PC-9 (cell line): ENCODE measurements around the gene RAPSN.

Experiments
- EZH2 ChIP-seq: fragments of 200-600 bp; sonication (generic); IDR thresholded peaks from 2 replicates; pipeline ENCODE4 v1.8.0; 2017; ENCODE audit warnings: antibody characterized with exemption, low read depth
- TF ChIP-seq, protein P1 (sequence below): fragments of 200-600 bp; sonication (generic); conservative IDR thresholded peaks from 2 replicates; pipeline ENCODE4 v1.6.1; 2017; ENCODE audit warnings: mixed run types, antibody characterized with exemption, mild to moderate bottlenecking, moderate library complexity

DNA sequence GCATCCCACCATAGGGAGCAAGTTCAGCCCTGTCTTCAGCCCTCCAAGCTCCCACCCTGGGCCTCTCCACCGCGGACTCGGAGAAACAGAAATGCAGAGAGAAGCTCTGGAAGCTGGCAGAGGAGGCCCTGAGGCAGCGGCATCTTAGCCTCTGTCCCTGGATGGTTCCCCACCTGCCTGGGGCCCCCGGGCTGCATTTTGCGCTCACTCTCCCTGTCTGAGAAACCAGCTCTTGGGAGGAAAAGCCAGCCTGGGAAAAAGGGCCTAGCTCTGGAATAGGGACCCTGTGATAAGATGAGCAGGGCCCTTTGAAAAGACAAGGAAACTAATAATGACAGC is 58.5 kb downstream of the RAPSN start:
- TF ChIP-seq, protein P1, sequence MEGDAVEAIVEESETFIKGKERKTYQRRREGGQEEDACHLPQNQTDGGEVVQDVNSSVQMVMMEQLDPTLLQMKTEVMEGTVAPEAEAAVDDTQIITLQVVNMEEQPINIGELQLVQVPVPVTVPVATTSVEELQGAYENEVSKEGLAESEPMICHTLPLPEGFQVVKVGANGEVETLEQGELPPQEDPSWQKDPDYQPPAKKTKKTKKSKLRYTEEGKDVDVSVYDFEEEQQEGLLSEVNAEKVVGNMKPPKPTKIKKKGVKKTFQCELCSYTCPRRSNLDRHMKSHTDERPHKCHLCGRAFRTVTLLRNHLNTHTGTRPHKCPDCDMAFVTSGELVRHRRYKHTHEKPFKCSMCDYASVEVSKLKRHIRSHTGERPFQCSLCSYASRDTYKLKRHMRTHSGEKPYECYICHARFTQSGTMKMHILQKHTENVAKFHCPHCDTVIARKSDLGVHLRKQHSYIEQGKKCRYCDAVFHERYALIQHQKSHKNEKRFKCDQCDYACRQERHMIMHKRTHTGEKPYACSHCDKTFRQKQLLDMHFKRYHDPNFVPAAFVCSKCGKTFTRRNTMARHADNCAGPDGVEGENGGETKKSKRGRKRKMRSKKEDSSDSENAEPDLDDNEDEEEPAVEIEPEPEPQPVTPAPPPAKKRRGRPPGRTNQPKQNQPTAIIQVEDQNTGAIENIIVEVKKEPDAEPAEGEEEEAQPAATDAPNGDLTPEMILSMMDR: no peak
- TF ChIP-seq EZH2: no peak
